Activated T-cell treated with anti-CD3 and anti-CD28 coated beads, Interleukin-2, amount 50 U/mL, for 4 hours (primary cell): ENCODE data around the gene MRPL36. TPM values are rescaled to one million over a fixed set of nuclear protein-coding genes. Genes with fewer than 3 reads are reported as not detected.
"Not testable (repeated sequence)": the region's sequence is repeated elsewhere in the genome, so short reads cannot be mapped to it uniquely, and the experiment has no call there.

Experiments used
- ATAC-seq, 2 donors: fragments of 200-7000 bp; cut with Tn5 transposase; one replicate each; pipeline ENCODE4 v1.10.0; 2021
- DNase-seq: peaks from one replicate; pipeline ENCODE4 v3.0.0-alpha.2; 2020
- H3K27me3 Mint-ChIP-seq: one replicate; pipeline ENCODE4 v1.8.0; 2021; ENCODE audit warnings: low read depth, mixed read lengths
- H3K36me3 Mint-ChIP-seq: one replicate; pipeline ENCODE4 v1.8.0; 2022; ENCODE audit warnings: mixed read lengths; ENCODE audit not compliant: insufficient read depth
- H3K4me1 Mint-ChIP-seq: one replicate; pipeline ENCODE4 v1.8.0; 2021; ENCODE audit warnings: low read depth, mixed read lengths
- H3K4me3 Mint-ChIP-seq: one replicate; pipeline ENCODE4 v1.8.0; 2021; ENCODE audit warnings: mild to moderate bottlenecking, moderate library complexity, mixed read lengths
- H3K9me3 Mint-ChIP-seq: one replicate; pipeline ENCODE4 v1.8.0; 2021; ENCODE audit warnings: mixed read lengths
- total RNA-seq, 3 donors: library from RNA; stranded (reverse); gene quantifications; one replicate each; pipeline ENCODE4 v1.2.1, GENCODE V29; 2021

Gene MRPL36
- total RNA-seq, 3 donors from 2014 or later = 72.8 to 85.9 (median 77.8) TPM

- DNase-seq (no peak), ATAC-seq (peak; percentile 46 to 51)
- peak overlapping the region; percentile 95 for H3K4me3 Mint-ChIP-seq
- no peaks in the 10 kb centered on the region for H3K9me3 Mint-ChIP-seq
- no peaks in the 10 kb centered on the region for H3K27me3 Mint-ChIP-seq
- peaks cover 43% of the 10 kb centered on the region for H3K36me3 Mint-ChIP-seq
- peaks cover 44% of the 10 kb centered on the region for H3K4me1 Mint-ChIP-seq
Observed at GRCh38 chr5:1800472-1801221, 1.0 kb upstream of the MRPL36 start.

GRCh38 chr5:1799110-1799601, 481 bp downstream of the MRPL36 start:
- peaks cover 56% of the 10 kb centered on the region for H3K4me1 Mint-ChIP-seq
- no peaks in the 10 kb centered on the region for H3K9me3 Mint-ChIP-seq
- no peaks in the 10 kb centered on the region for H3K27me3 Mint-ChIP-seq
- ATAC-seq = peak; percentile 32 to 34
- DNase-seq = no peak
- peaks cover 33% of the 10 kb centered on the region for H3K36me3 Mint-ChIP-seq
- peak overlapping the region; percentile 95 for H3K4me3 Mint-ChIP-seq

GRCh38 chr5:1798589-1798988, 1.0 kb downstream of the MRPL36 start:
- DNase-seq, ATAC-seq, H3K27me3 Mint-ChIP-seq, H3K9me3 Mint-ChIP-seq: not testable (repeated sequence)
- peaks cover 27% of the 10 kb centered on the region for H3K36me3 Mint-ChIP-seq
- peak overlapping the region; percentile 95 for H3K4me3 Mint-ChIP-seq
- H3K4me1 Mint-ChIP-seq = peaks cover 56% of the 10 kb centered on the region

- no peak for ATAC-seq
- peaks cover 20% of the 10 kb centered on the region for H3K36me3 Mint-ChIP-seq
- no peaks in the 10 kb centered on the region for H3K27me3 Mint-ChIP-seq
- H3K4me3 Mint-ChIP-seq = peak overlapping the region; percentile 95
- DNase-seq = no peak
- peaks cover 56% of the 10 kb centered on the region for H3K4me1 Mint-ChIP-seq
- H3K9me3 Mint-ChIP-seq = peaks cover 2% of the 10 kb centered on the region
Observed at GRCh38 chr5:1797855-1798254, 1.8 kb downstream of the MRPL36 start.

- ATAC-seq (no peak), DNase-seq (no peak)
- Mint-ChIP-seq H3K4me3 (peak overlapping the region; percentile 95), H3K27me3 (no peaks in the 10 kb centered on the region), H3K4me1 (peaks cover 58% of the 10 kb centered on the region), H3K36me3 (peaks cover 18% of the 10 kb centered on the region), H3K9me3 (peaks cover 3% of the 10 kb centered on the region)
Observed at GRCh38 chr5:1797103-1797800, 2.4 kb downstream of the MRPL36 start.

- no peak for DNase-seq
- Mint-ChIP-seq H3K4me1 (peaks cover 62% of the 10 kb centered on the region), H3K36me3 (peaks cover 16% of the 10 kb centered on the region), H3K9me3 (peaks cover 3% of the 10 kb centered on the region), H3K4me3 (no peak overlapping the region), H3K27me3 (no peaks in the 10 kb centered on the region)
- ATAC-seq = no peak
Observed at GRCh38 chr5:1796371-1797102, 3.1 kb downstream of the MRPL36 start.

GRCh38 chr5:1795931-1796330, 3.7 kb downstream of the MRPL36 start:
- Mint-ChIP-seq H3K4me1 (peaks cover 67% of the 10 kb centered on the region), H3K9me3 (peaks cover 3% of the 10 kb centered on the region), H3K27me3 (no peaks in the 10 kb centered on the region), H3K36me3 (peaks cover 16% of the 10 kb centered on the region), H3K4me3 (no peak overlapping the region)
- ATAC-seq (no peak), DNase-seq (no peak)

- peaks cover 70% of the 10 kb centered on the region for H3K4me1 Mint-ChIP-seq
- peaks cover 3% of the 10 kb centered on the region for H3K9me3 Mint-ChIP-seq
- H3K27me3 Mint-ChIP-seq = no peaks in the 10 kb centered on the region
- no peak overlapping the region for H3K4me3 Mint-ChIP-seq
- ATAC-seq (no peak), DNase-seq (no peak)
- peaks cover 16% of the 10 kb centered on the region for H3K36me3 Mint-ChIP-seq
Observed at GRCh38 chr5:1795506-1795905, 4.1 kb downstream of the MRPL36 start.

- Mint-ChIP-seq H3K36me3 (peaks cover 16% of the 10 kb centered on the region), H3K4me3 (no peak overlapping the region), H3K9me3 (peaks cover 3% of the 10 kb centered on the region), H3K4me1 (peaks cover 74% of the 10 kb centered on the region), H3K27me3 (no peaks in the 10 kb centered on the region)
- no peak for DNase-seq
- ATAC-seq = no peak
Observed at GRCh38 chr5:1794901-1795290, 4.7 kb downstream of the MRPL36 start.

- H3K4me3 Mint-ChIP-seq = no peak overlapping the region
- no peak for DNase-seq
Observed at GRCh38 chr5:1793966-1794900, 5.4 kb downstream of the MRPL36 start.

GRCh38 chr5:1793301-1793740, 6.3 kb downstream of the MRPL36 start:
- Mint-ChIP-seq H3K27me3 (no peaks in the 10 kb centered on the region), H3K9me3 (peaks cover 3% of the 10 kb centered on the region), H3K36me3 (peaks cover 12% of the 10 kb centered on the region), H3K4me3 (peak overlapping the region; percentile 62), H3K4me1 (peaks cover 75% of the 10 kb centered on the region)
- ATAC-seq = peak; percentile 21 to 39
- DNase-seq = peak; percentile 18

More at GRCh38 chr5:1793966-1794900, 5.4 kb downstream of the MRPL36 start:
- no peak for ATAC-seq
- H3K9me3 Mint-ChIP-seq = peaks cover 3% of the 10 kb centered on the region
- H3K36me3 Mint-ChIP-seq = peaks cover 16% of the 10 kb centered on the region
- H3K4me1 Mint-ChIP-seq = peaks cover 79% of the 10 kb centered on the region
- no peaks in the 10 kb centered on the region for H3K27me3 Mint-ChIP-seq

GRCh38 chr5:1792842-1793266, 6.8 kb downstream of the MRPL36 start:
- peaks cover 8% of the 10 kb centered on the region for H3K36me3 Mint-ChIP-seq
- ATAC-seq = peak; percentile 95 to 96
- H3K4me3 Mint-ChIP-seq = peak overlapping the region; percentile 62

GRCh38 chr5:1791176-1791575, 8.5 kb downstream of the MRPL36 start:
- no peak overlapping the region for H3K4me3 Mint-ChIP-seq
- no peak for DNase-seq

More at GRCh38 chr5:1792842-1793266, 6.8 kb downstream of the MRPL36 start:
- DNase-seq = peak; percentile 66
- Mint-ChIP-seq H3K4me1 (peaks cover 71% of the 10 kb centered on the region), H3K9me3 (peaks cover 3% of the 10 kb centered on the region), H3K27me3 (no peaks in the 10 kb centered on the region)

More at GRCh38 chr5:1791176-1791575, 8.5 kb downstream of the MRPL36 start:
- H3K27me3 Mint-ChIP-seq = no peaks in the 10 kb centered on the region
- H3K9me3 Mint-ChIP-seq = peaks cover 3% of the 10 kb centered on the region
- no peak for ATAC-seq
- H3K4me1 Mint-ChIP-seq = peaks cover 60% of the 10 kb centered on the region
- peaks cover 3% of the 10 kb centered on the region for H3K36me3 Mint-ChIP-seq
